ENCODE measurements around the gene SLC9A4.

SLC9A4 gene

DNA sequence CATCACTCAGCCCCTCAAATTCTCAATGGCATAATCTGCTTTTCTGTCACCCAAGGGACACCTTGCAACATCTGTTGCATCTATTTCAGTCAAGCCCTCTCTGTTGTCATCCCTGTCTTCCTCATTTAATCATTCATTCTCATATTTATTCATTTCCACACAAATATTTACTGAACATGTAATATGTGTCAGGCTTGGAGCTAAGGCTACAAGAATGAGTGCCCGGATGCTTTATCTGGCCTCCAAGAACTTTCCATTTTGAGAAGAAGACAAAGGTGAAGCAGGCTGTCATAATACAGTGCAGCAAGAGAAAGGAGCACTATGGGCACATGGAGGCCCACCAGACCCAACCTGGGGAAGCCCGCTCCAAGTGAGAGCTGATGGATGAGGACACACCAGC lies 34.4 kb upstream of the SLC9A4 start:
- Histone ChIP-seq H3K9ac (ENCODE audit: insufficient read length, low read depth) (no peak overlapping the region), H3K9me3 (ENCODE audit: insufficient read depth, low read length) (no peaks in the 10 kb centered on the region), H3K4me1 (ENCODE audit: insufficient read depth, insufficient read length) (no peaks in the 10 kb centered on the region), H3K27me3 (ENCODE audit: insufficient read depth, insufficient read length) (no peaks in the 10 kb centered on the region), H3K36me3 (ENCODE audit: insufficient read depth, insufficient read length, low read length) (no peaks in the 10 kb centered on the region), H3K4me3 (ENCODE audit: insufficient read length, low read depth) (no peak overlapping the region)
- TF ChIP-seq ZNF274 (IDR thresholded peaks at IDR 0.05; ENCODE audit: low read depth, low read length), result no peak
- TF ChIP-seq SUZ12 (IDR thresholded peaks at IDR 0.05; ENCODE audit: extremely low read depth, insufficient read depth, insufficient read length), result no peak
- DNase-seq (ENCODE audit: low read depth, low spot score), result no peak

DNA sequence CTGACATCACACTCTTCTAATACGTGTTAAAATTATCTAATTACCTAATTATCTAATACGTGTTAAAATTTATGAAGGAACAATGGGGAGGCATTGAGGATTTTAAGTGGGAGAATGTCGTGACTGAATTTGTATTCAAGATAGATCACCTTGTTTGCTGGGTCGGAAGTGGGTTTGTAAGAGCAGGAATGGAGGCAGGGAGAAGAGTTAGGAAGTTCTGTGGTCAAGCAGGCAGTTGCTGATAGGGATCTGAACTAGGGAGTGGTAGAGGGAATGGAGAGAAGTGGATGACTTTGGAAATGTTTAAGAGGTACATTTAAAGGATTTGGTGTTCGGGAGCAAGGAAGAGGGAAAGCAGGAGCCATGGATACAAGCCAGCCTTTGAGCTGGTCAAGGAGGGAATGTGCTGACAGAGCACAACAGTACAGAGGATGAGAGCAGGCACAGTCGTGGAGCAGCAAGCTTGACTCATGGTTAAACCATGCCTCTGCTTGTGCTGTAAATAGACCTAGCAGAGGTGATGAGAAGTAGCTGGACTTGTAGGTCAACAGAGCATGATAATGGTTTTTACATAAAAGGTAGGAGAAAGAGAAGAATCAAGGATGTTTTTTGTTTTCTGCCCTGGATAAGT lies 33.8 kb upstream of the SLC9A4 start:
- H3K4me3 ChIP-seq (ENCODE audit: insufficient read length, low read depth), result no peak overlapping the region

DNA sequence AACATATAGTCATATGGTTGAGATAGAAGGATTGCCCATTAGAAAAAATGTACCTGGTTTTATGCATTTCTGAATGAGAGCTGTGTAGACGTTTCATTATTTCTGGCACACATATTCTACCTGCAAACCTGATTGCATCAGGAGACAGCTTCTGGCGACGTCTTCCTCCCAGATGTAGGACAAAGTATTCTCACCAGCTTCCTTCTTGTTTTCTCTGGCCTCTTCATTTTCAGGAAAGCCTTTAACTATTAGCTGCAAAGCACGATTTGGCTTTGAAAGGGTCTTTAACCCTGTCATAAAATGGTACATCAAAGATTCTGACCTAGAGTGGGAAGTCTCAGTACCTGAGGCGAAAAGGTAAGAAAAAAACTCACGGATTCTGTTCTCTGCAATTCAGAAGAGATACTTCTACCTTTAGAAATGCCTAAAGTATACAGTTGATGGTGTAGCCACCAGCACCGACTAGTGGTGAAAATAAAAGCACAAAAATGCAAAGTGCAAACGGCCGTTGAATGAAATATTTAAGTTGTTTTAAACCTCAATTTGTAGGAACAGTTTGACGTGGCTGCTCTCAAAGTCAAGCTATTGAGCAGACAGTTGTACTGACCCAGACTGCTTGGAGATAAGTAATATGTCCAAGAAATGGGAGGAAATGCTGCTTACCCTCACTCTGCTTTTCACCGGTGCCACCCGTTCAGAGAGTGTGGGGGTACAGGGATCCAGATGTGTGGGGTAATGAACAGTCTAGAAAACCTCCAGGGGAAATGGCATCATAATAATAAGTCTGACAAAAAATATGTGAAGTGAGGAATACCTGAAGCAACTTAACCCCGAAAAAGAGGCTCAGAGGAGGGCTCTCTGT lies 29.8 kb upstream of the SLC9A4 start:
- peak; percentile 35 for DNase-seq (ENCODE audit: low read depth, low spot score)
- Histone ChIP-seq H3K9ac (ENCODE audit: insufficient read length, low read depth) (no peak overlapping the region), H3K9me3 (ENCODE audit: insufficient read depth, low read length) (no peaks in the 10 kb centered on the region)

More for the DNA sequence above, 33.8 kb upstream of the SLC9A4 start:
- Histone ChIP-seq H3K4me1 (ENCODE audit: insufficient read depth, insufficient read length) (no peaks in the 10 kb centered on the region), H3K27me3 (ENCODE audit: insufficient read depth, insufficient read length) (no peaks in the 10 kb centered on the region), H3K9me3 (ENCODE audit: insufficient read depth, low read length) (no peaks in the 10 kb centered on the region), H3K9ac (ENCODE audit: insufficient read length, low read depth) (no peak overlapping the region), H3K36me3 (ENCODE audit: insufficient read depth, insufficient read length, low read length) (no peaks in the 10 kb centered on the region)
- DNase-seq (ENCODE audit: low read depth, low spot score), result peak; percentile 47
- no peak for TF ChIP-seq SUZ12 (IDR thresholded peaks at IDR 0.05; ENCODE audit: extremely low read depth, insufficient read depth, insufficient read length)
- no peak for TF ChIP-seq ZNF274 (IDR thresholded peaks at IDR 0.05; ENCODE audit: low read depth, low read length)
- TF ChIP-seq YY1 (IDR thresholded peaks at IDR 0.05; ENCODE audit: insufficient read depth, insufficient read length), result no peak

DNA sequence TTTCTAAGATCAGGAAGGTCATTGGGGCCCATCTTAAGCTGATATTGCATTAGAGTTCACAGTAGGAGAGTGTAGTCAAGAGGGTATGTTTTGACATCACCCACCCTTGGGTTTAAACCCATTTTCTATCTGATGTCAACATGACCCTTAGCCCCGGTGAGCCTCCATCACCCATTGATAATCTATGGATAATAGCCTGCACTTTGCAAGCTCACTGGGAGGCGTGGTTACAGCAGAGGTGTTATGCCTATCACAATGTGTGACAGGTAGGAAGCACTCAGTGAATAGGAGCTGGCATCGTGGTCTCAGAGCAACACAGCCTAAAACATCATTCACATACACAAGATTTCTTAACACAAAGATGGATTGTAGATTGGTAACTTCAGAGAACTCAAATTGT lies 28.8 kb upstream of the SLC9A4 start:
- no peaks in the 10 kb centered on the region for H3K4me1 ChIP-seq (ENCODE audit: insufficient read depth, insufficient read length)

More for the DNA sequence above, 29.8 kb upstream of the SLC9A4 start:
- no peaks in the 10 kb centered on the region for H3K27me3 ChIP-seq (ENCODE audit: insufficient read depth, insufficient read length)
- no peak for TF ChIP-seq SUZ12 (IDR thresholded peaks at IDR 0.05; ENCODE audit: extremely low read depth, insufficient read depth, insufficient read length)
- TF ChIP-seq ZNF274 (IDR thresholded peaks at IDR 0.05; ENCODE audit: low read depth, low read length), result no peak
- no peak for TF ChIP-seq YY1 (IDR thresholded peaks at IDR 0.05; ENCODE audit: insufficient read depth, insufficient read length)
- no peak overlapping the region for H3K4me3 ChIP-seq (ENCODE audit: insufficient read length, low read depth)
- H3K36me3 ChIP-seq (ENCODE audit: insufficient read depth, insufficient read length, low read length), result no peaks in the 10 kb centered on the region
- no peaks in the 10 kb centered on the region for H3K4me1 ChIP-seq (ENCODE audit: insufficient read depth, insufficient read length)

DNA sequence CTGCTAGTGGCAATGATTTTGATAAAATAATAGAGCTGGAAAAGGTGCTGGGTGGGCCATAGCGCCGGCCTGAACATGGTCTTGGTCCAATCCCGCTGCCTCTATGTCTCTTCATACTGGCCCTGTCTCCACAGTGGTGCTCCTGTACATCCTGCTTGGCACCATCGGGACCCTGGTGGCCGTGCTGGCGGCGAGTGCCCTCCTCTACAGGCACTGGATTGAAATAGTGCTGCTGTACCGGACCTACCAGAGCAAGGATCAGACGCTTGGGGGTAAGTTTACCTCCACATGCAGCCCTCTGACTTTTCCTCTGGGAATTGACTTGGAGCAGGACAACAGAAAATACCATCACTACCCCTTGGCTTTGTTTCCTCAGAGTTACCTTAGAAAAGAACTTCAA lies 26.1 kb upstream of the SLC9A4 start:
- no peak overlapping the region for H3K4me3 ChIP-seq (ENCODE audit: insufficient read length, low read depth)
- H3K36me3 ChIP-seq (ENCODE audit: insufficient read depth, insufficient read length, low read length), result no peaks in the 10 kb centered on the region
- no peak for DNase-seq (ENCODE audit: low read depth, low spot score)
- TF ChIP-seq SUZ12 (IDR thresholded peaks at IDR 0.05; ENCODE audit: extremely low read depth, insufficient read depth, insufficient read length) (no peak), YY1 (IDR thresholded peaks at IDR 0.05; ENCODE audit: insufficient read depth, insufficient read length) (no peak), ZNF274 (IDR thresholded peaks at IDR 0.05; ENCODE audit: low read depth, low read length) (no peak)
- H3K4me1 ChIP-seq (ENCODE audit: insufficient read depth, insufficient read length), result no peaks in the 10 kb centered on the region
- H3K9ac ChIP-seq (ENCODE audit: insufficient read length, low read depth), result no peak overlapping the region
- no peaks in the 10 kb centered on the region for H3K9me3 ChIP-seq (ENCODE audit: insufficient read depth, low read length)
- no peaks in the 10 kb centered on the region for H3K27me3 ChIP-seq (ENCODE audit: insufficient read depth, insufficient read length)

More for the DNA sequence above, 28.8 kb upstream of the SLC9A4 start:
- H3K9ac ChIP-seq (ENCODE audit: insufficient read length, low read depth), result no peak overlapping the region
- H3K4me3 ChIP-seq (ENCODE audit: insufficient read length, low read depth), result no peak overlapping the region
- no peaks in the 10 kb centered on the region for H3K27me3 ChIP-seq (ENCODE audit: insufficient read depth, insufficient read length)
- DNase-seq (ENCODE audit: low read depth, low spot score), result no peak
- no peaks in the 10 kb centered on the region for H3K36me3 ChIP-seq (ENCODE audit: insufficient read depth, insufficient read length, low read length)
- TF ChIP-seq ZNF274 (IDR thresholded peaks at IDR 0.05; ENCODE audit: low read depth, low read length), result no peak
- no peak for TF ChIP-seq SUZ12 (IDR thresholded peaks at IDR 0.05; ENCODE audit: extremely low read depth, insufficient read depth, insufficient read length)
- no peak for TF ChIP-seq YY1 (IDR thresholded peaks at IDR 0.05; ENCODE audit: insufficient read depth, insufficient read length)
- no peaks in the 10 kb centered on the region for H3K9me3 ChIP-seq (ENCODE audit: insufficient read depth, low read length)

DNA sequence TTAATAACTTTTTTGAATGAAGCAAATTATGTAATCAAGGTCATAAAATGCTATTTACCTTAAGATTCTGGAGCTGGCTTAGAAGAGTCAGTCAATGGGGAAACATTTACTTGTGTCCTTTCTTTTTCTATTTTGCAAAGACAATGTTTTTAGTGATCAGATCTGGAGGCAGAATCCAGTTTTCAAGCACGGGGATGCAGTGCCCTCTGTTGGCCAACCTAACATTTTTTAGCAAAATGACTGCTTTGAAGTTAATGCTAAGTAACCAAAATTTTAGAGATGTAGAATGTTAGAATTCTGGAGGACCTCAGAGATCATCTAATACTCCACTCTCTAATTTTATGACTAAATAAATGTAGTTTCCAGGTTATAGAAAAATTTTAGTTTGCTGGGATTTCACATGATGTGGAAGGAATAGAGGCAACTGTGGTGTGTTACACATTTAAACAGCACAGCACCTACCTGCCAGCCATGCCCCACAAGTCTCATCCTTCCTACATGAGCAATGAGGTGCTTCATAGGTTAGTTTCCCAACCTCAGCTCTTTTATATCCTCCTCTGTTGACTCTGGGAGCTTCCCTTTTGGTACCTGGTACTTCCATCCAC lies 23.6 kb upstream of the SLC9A4 start:
- Histone ChIP-seq H3K36me3 (ENCODE audit: insufficient read depth, insufficient read length, low read length) (no peaks in the 10 kb centered on the region), H3K9me3 (ENCODE audit: insufficient read depth, low read length) (no peaks in the 10 kb centered on the region)

DNA sequence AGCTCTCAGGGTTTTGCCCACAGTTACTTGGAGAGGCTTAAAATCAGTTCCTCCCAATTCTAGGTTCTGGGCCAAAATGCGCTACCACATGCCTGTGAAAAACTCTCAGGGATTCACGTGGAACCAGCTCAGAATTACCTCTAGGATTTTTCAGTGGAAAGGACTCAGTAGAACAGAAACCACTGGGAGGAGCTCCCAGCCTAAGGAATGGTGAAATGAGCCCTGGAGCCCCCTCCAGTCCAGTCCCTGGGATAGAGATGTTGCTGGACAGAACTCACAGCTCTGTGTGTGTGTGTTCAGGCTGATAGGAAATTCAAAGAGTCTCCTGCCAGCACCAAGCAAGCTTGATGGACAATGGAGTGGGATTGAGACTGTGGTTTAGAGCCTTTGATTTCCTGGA lies 21.1 kb upstream of the SLC9A4 start:
- Histone ChIP-seq H3K4me3 (ENCODE audit: insufficient read length, low read depth) (no peak overlapping the region), H3K27me3 (ENCODE audit: insufficient read depth, insufficient read length) (no peaks in the 10 kb centered on the region), H3K9ac (ENCODE audit: insufficient read length, low read depth) (no peak overlapping the region), H3K9me3 (ENCODE audit: insufficient read depth, low read length) (no peaks in the 10 kb centered on the region), H3K36me3 (ENCODE audit: insufficient read depth, insufficient read length, low read length) (no peaks in the 10 kb centered on the region), H3K4me1 (ENCODE audit: insufficient read depth, insufficient read length) (no peaks in the 10 kb centered on the region)
- no peak for DNase-seq (ENCODE audit: low read depth, low spot score)
- TF ChIP-seq SUZ12 (IDR thresholded peaks at IDR 0.05; ENCODE audit: extremely low read depth, insufficient read depth, insufficient read length) (no peak), ZNF274 (IDR thresholded peaks at IDR 0.05; ENCODE audit: low read depth, low read length) (no peak), YY1 (IDR thresholded peaks at IDR 0.05; ENCODE audit: insufficient read depth, insufficient read length) (no peak)

More for the DNA sequence above, 23.6 kb upstream of the SLC9A4 start:
- no peak for TF ChIP-seq YY1 (IDR thresholded peaks at IDR 0.05; ENCODE audit: insufficient read depth, insufficient read length)
- TF ChIP-seq ZNF274 (IDR thresholded peaks at IDR 0.05; ENCODE audit: low read depth, low read length), result no peak
- no peak for TF ChIP-seq SUZ12 (IDR thresholded peaks at IDR 0.05; ENCODE audit: extremely low read depth, insufficient read depth, insufficient read length)
- Histone ChIP-seq H3K4me1 (ENCODE audit: insufficient read depth, insufficient read length) (no peaks in the 10 kb centered on the region), H3K9ac (ENCODE audit: insufficient read length, low read depth) (no peak overlapping the region), H3K4me3 (ENCODE audit: insufficient read length, low read depth) (no peak overlapping the region), H3K27me3 (ENCODE audit: insufficient read depth, insufficient read length) (no peaks in the 10 kb centered on the region)
- peak; percentile 35 for DNase-seq (ENCODE audit: low read depth, low spot score)

All from NT2/D1 (cell line).